ENCODE results near the gene MYRF. TPM values are rescaled to one million over a fixed set of nuclear protein-coding genes. Genes with fewer than 3 reads are reported as not detected.

The MYRF gene
- total RNA-seq, 3 donors from 2014 or later (not counting 1 experiment from before 2014, with no cell fraction given) = 4.9 to 15.3 (median 7.3) TPM

DNA sequence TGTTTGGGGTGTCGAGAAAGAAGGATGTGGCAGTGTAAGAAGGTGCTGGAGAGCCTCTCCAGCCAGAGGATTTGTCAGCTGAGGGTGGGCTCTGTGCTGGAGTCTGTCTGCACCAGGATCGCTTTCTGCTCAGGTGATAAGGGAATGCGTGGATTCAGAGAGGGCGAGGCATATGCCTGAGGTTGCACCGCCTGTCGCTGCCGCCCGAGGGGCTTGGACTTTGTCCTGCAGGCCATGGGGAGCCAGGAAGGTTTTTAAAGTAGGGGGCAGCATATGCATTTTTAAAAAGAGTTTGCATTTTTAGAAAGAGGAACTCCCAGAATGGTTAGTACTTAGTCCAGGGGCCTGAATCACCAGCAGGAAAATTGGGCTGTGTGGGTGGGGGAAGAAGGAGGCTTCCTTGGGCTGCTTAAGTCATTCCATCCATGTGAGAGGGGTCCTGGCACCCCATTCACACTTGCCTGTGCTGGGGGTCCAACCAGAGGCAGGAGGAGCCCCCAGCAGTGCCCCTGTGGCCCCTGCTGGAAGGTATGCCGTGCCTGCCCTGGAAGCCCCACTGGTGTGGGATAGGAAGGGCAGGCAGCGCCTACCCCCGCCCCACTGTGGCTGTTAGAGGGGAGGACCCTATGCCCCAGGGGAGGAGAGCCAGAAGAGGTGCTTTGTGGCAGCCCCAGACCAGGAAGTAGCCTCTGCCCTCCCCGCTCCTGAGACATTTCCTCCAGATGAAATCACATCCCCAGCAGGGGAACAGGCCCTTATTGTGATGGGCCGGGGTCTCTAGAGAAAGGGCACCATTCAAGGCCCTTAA is 35.8 kb upstream of the MYRF start:
- Histone ChIP-seq H3K4me3 (ENCODE audit: low read length) (no peak overlapping the region), H3K27me3 (ENCODE audit: control insufficient read depth, insufficient read depth, low read length) (no peaks in the 10 kb centered on the region), H3K4me1 (ENCODE audit: control insufficient read depth, insufficient read depth, low read length) (no peaks in the 10 kb centered on the region), H3K27ac (ENCODE audit: low read length) (no peak overlapping the region), H3K36me3 (ENCODE audit: control insufficient read depth, insufficient read depth, low read length) (no peaks in the 10 kb centered on the region), H3K9me3 (ENCODE audit: control insufficient read depth, insufficient read depth, low read length) (no peaks in the 10 kb centered on the region)
- TF ChIP-seq CTCF (IDR thresholded peaks at IDR 0.05) = no peak
- DNase-seq (no peak), ATAC-seq (no peak)
- Mint-ChIP-seq H3K4me3 (no peak overlapping the region), H3K27me3 (ENCODE audit: low read depth in 2 of 2) (peaks cover 6 to 7% of the 10 kb centered on the region in 2 donors), H3K27ac (no peak overlapping the region), H3K36me3 (no peaks in the 10 kb centered on the region), H3K4me1 (peaks cover 4 to 12% of the 10 kb centered on the region in 2 donors), H3K9me3 (no peaks in the 10 kb centered on the region)
- intact Hi-C loops (cut with micrococcal nuclease) = no loop called here
- WGBS (ENCODE audit: insufficient coverage) = 71% methylated on average over 13 of the region's 13 CpGs

- H3K27ac Mint-ChIP-seq = no peak overlapping the region
- intact Hi-C loops (cut with micrococcal nuclease) = no loop called here
- 92% methylated on average over 19 of the region's 19 CpGs for WGBS (ENCODE audit: insufficient coverage)
- H3K9me3 Mint-ChIP-seq = no peaks in the 10 kb centered on the region
- H3K36me3 Mint-ChIP-seq = no peaks in the 10 kb centered on the region
- Histone ChIP-seq H3K4me1 (ENCODE audit: control insufficient read depth, insufficient read depth, low read length) (no peaks in the 10 kb centered on the region), H3K4me3 (ENCODE audit: low read length) (no peak overlapping the region), H3K27ac (ENCODE audit: low read length) (no peak overlapping the region), H3K27me3 (ENCODE audit: control insufficient read depth, insufficient read depth, low read length) (no peaks in the 10 kb centered on the region), H3K36me3 (ENCODE audit: control insufficient read depth, insufficient read depth, low read length) (no peaks in the 10 kb centered on the region), H3K9me3 (ENCODE audit: control insufficient read depth, insufficient read depth, low read length) (no peaks in the 10 kb centered on the region)
- TF ChIP-seq CTCF (IDR thresholded peaks at IDR 0.05) = no peak
- peaks cover 10 to 17% of the 10 kb centered on the region in 2 donors for H3K4me1 Mint-ChIP-seq
- no peak for DNase-seq
- peaks cover 6 to 7% of the 10 kb centered on the region in 2 donors for H3K27me3 Mint-ChIP-seq (ENCODE audit: low read depth in 2 of 2)
- no peak for ATAC-seq
- no peak overlapping the region for H3K4me3 Mint-ChIP-seq
Observed at GRCh38 chr11:61717286-61718033, 35.0 kb upstream of the MYRF start.

DNA sequence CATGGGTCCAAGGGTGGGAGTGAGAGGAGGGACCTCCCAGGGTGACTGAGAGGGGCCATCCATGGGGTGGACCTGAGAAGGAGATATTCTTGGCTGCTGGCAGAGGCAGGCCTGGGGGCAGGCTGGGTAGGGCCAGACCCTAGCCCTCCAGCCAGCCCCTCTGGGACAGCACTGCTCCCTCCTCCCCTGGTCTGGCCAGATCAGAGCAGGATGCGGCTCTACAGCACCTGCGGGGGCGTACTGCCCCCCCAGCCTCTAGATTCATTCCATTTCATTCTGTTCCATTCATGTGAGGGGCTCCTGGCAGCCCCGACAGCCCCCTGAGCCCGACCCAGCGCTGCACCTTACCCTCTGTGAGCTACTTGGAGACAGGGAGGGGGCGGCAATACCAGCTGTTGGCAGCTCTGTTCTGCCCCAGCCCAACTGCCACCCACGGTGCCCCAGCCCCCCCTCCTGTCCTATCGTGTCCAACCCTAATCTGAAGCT is 34.3 kb upstream of the MYRF start:
- 70% methylated on average over 9 of the region's 9 CpGs for WGBS (ENCODE audit: insufficient coverage)
- no peaks in the 10 kb centered on the region for H3K9me3 ChIP-seq (ENCODE audit: control insufficient read depth, insufficient read depth, low read length)

More for the DNA sequence above, 34.3 kb upstream of the MYRF start:
- Histone ChIP-seq H3K4me3 (ENCODE audit: low read length) (no peak overlapping the region), H3K27ac (ENCODE audit: low read length) (no peak overlapping the region), H3K36me3 (ENCODE audit: control insufficient read depth, insufficient read depth, low read length) (no peaks in the 10 kb centered on the region), H3K4me1 (ENCODE audit: control insufficient read depth, insufficient read depth, low read length) (no peaks in the 10 kb centered on the region), H3K27me3 (ENCODE audit: control insufficient read depth, insufficient read depth, low read length) (no peaks in the 10 kb centered on the region)
- H3K27me3 Mint-ChIP-seq (ENCODE audit: low read depth in 2 of 2) = peaks cover 6 to 7% of the 10 kb centered on the region in 2 donors
- no peak overlapping the region for H3K4me3 Mint-ChIP-seq
- no peaks in the 10 kb centered on the region for H3K9me3 Mint-ChIP-seq
- H3K4me1 Mint-ChIP-seq = peaks cover 10 to 17% of the 10 kb centered on the region in 2 donors
- no peak for TF ChIP-seq CTCF (IDR thresholded peaks at IDR 0.05)
- H3K27ac Mint-ChIP-seq = no peak overlapping the region
- no peaks in the 10 kb centered on the region for H3K36me3 Mint-ChIP-seq
- DNase-seq = no peak
- intact Hi-C loops (cut with micrococcal nuclease) = no loop called here
- no peak for ATAC-seq
